C4-2B (cell line): ENCODE measurements around the gene TULP3.

Experiments
- H3K27ac ChIP-seq: fragments of 450-650 bp; 2 replicates; pipeline ENCODE4 v1.5.1; 2017
- CTCF ChIP-seq: fragments of 450-650 bp; conservative IDR thresholded peaks from 2 replicates; pipeline ENCODE4 v1.5.1; 2017; ENCODE audit warnings: mild to moderate bottlenecking
- ZFX ChIP-seq: fragments of 450-650 bp; IDR thresholded peaks from 2 replicates; pipeline ENCODE4 v1.6.1; 2017

The TULP3 gene

DNA sequence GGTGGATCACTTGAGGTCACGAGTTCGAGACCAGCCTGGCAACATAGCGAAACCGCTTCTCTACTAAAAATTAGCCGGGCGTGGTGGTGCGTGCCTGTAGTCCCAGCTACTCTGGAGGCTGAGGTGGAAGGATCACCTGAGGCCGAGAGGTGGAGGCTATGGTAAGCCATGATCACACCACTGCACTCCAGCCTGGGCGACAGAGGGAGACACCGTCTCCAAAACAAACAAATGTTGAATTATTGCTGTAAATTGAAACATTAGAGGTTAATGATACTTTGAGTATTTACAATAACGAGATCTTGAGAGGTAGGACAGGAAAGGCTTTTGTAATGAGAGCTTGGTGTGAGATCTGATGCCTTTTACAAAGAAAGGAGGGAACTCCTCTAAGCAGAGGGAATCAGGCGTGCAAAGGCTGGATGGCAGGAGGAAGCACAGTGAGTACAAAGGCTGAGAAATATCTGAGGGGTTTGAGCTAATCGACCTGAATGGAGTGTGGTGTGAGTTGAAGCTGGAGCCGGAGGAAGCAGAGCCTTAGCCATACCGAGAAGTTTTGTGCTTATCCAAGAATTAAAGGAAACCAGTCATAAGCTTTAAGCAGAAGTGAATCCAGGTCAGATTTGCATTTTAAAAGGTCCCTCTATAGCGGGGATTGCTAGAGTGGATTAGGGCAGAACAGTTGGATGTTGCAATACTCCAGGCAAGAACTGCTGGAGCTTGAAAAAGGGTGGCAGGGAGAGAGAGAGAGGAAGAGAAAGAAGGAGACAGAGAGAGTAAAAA is 12.5 kb upstream of the TULP3 start:
- H3K27ac ChIP-seq: peak overlapping the region; percentile 90
- TF ChIP-seq CTCF: no peak
- no peak for TF ChIP-seq ZFX

GRCh38 chr12:2879853-2880252 is 10.8 kb upstream of the TULP3 start:
- TF ChIP-seq ZFX (no peak), CTCF (no peak)
- no peak overlapping the region for H3K27ac ChIP-seq

GRCh38 chr12:2884810-2885209 is 5.9 kb upstream of the TULP3 start:
- H3K27ac ChIP-seq: no peak overlapping the region
- TF ChIP-seq ZFX (no peak), CTCF (no peak)

DNA sequence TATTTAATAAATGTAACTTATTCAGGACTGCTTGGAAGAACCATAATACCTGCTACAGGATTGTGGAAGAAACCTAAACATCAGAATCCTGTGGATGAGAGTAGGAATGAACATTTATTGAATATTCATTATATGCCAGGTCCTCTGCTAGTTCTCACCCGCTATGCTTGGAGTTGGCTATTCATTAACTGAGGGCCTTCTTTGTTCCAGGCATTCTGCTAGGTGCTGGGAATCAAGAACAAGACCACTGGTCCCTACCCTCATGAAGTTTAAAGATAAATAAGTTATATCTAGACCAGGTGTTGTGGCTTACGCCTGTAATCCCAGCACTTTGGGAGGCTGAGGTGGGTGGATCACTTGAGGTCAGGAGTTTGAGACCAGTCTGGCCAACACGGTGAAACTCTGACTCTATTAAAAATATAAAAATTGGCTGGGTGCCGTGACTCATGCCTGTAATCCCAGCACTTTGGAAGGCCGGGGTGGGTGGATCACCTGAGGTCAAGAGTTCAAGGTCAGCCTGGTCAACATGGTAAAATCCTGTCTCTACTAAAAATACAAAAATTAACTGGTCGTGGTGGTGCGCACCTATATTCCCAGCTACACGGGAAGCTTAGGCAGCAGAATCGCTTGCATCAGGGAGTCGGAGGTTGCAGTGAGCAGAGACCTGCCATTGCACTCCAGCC is 3.8 kb upstream of the TULP3 start:
- H3K27ac ChIP-seq: no peak overlapping the region
- no peak for TF ChIP-seq ZFX
- TF ChIP-seq CTCF: no peak

GRCh38 chr12:2890001-2890387 is 697 bp upstream of the TULP3 start:
- TF ChIP-seq CTCF (no peak), ZFX (no peak)
- H3K27ac ChIP-seq: peak overlapping the region; percentile 87

- no peak for TF ChIP-seq CTCF
- 0 out of 2 replicates have a peak, but pooled peaks have one; percentile 46 for TF ChIP-seq ZFX
- peak overlapping the region; percentile 87 for H3K27ac ChIP-seq
Measured at GRCh38 chr12:2891240-2892053, 756 bp downstream of the TULP3 start.

GRCh38 chr12:2892246-2892645 is 1.6 kb downstream of the TULP3 start:
- no peak overlapping the region for H3K27ac ChIP-seq
- TF ChIP-seq CTCF (no peak), ZFX (no peak)
